Measurements from ENCODE around the gene SPATA6L. TPM values are rescaled to one million over a fixed set of nuclear protein-coding genes. Genes with fewer than 3 reads are reported as not detected.

The SPATA6L gene
- total RNA-seq, 1 experiment from 2014 or later = 7.1 TPM

DNA sequence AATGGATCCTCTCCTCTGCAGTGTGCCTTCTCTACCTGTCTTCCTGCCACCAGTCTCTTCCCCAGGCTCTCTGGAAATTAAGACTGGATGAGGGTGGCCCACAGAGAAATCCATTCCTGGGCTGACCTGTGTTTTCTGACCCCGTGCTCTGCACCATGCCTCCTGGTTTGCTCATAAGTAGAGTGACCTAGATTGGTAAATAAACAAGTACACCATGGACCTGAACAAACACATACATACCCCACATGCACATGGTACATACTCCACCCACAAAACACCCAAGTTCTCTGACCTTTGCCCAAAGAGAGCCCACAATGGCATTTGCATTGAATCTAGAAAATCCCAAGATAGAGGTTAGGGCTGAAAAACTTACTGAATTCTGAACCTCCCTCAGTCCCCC lies 81.6 kb downstream of the SPATA6L start:
- Histone ChIP-seq H3K9me3 (ENCODE audit: insufficient read depth, low read depth) (no peaks in the 10 kb centered on the region), H3K4me1 (replicated peaks; ENCODE audit: insufficient read depth) (no peaks in the 10 kb centered on the region), H3K36me3 (ENCODE audit: low read depth) (no peaks in the 10 kb centered on the region), H3K27ac (no peak overlapping the region), H3F3A (ENCODE audit: insufficient read depth, low read depth) (no peaks in the 10 kb centered on the region), H3K79me2 (ENCODE audit: low read depth) (no peaks in the 10 kb centered on the region), H4K20me1 (ENCODE audit: insufficient read depth) (no peaks in the 10 kb centered on the region), H3K9me2 (ENCODE audit: insufficient read depth) (no peaks in the 10 kb centered on the region), H3K27me3 (ENCODE audit: insufficient read depth, low read depth) (no peaks in the 10 kb centered on the region), H2AFZ (no peak overlapping the region), H3K4me3 (no peak overlapping the region), H3K4me2 (no peak overlapping the region)
- no TSS peak for BruUV-seq (replicated peaks)
- TF ChIP-seq EZH2 (IDR thresholded peaks at IDR 0.05; ENCODE audit: low read depth) (no peak), CTCF (conservative IDR thresholded peaks at IDR 0.05) (no peak)
- DNase-seq = no peak
- CTCF ChIA-PET = no interaction called here
- POLR2A ChIA-PET (ENCODE audit: unreplicated experiment) = no interaction called here
- intact Hi-C loops (cut with micrococcal nuclease; ENCODE audit: unreplicated experiment) = no loop called here

DNA sequence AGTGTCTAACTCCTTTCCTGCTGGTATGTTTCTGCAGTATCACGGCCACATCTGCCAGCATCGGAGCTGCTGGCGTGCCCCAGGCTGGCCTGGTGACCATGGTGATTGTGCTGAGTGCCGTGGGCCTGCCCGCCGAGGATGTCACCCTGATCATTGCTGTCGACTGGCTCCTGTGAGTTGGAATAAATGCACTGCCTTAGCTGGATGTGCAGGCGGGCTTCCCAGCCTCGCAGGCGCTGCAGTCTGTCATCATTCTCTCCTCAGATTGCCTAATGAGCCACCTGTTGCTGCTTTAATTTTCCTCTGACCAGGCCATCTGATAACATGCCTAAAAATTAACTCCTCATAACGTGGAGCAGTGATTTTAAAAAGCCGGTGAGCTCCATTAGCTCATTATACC lies 83.3 kb downstream of the SPATA6L start:
- Histone ChIP-seq H3K9me3 (ENCODE audit: insufficient read depth, low read depth) (no peaks in the 10 kb centered on the region), H3K27me3 (ENCODE audit: insufficient read depth, low read depth) (no peaks in the 10 kb centered on the region), H3K4me2 (no peak overlapping the region), H3K27ac (no peak overlapping the region), H3K4me3 (no peak overlapping the region), H3K36me3 (ENCODE audit: low read depth) (no peaks in the 10 kb centered on the region), H3K9me2 (ENCODE audit: insufficient read depth) (no peaks in the 10 kb centered on the region), H4K20me1 (ENCODE audit: insufficient read depth) (no peaks in the 10 kb centered on the region), H2AFZ (no peak overlapping the region), H3F3A (ENCODE audit: insufficient read depth, low read depth) (no peaks in the 10 kb centered on the region), H3K79me2 (ENCODE audit: low read depth) (no peaks in the 10 kb centered on the region), H3K4me1 (replicated peaks; ENCODE audit: insufficient read depth) (no peaks in the 10 kb centered on the region)
- BruUV-seq (replicated peaks) = no TSS peak
- intact Hi-C loops (cut with micrococcal nuclease; ENCODE audit: unreplicated experiment) = no loop called here
- ChIA-PET CTCF (no interaction called here), POLR2A (ENCODE audit: unreplicated experiment) (no interaction called here)
- DNase-seq = no peak
- TF ChIP-seq EZH2 (IDR thresholded peaks at IDR 0.05; ENCODE audit: low read depth) (no peak), CTCF (conservative IDR thresholded peaks at IDR 0.05) (no peak)

GRCh38 chr9:4581861-4582565 lies 84.3 kb downstream of the SPATA6L start:
- BruUV-seq (replicated peaks) = no TSS peak
- DNase-seq = no peak
- H3K4me3 ChIP-seq = no peak overlapping the region
- no peak overlapping the region for H3K4me2 ChIP-seq
- no peaks in the 10 kb centered on the region for H3K27me3 ChIP-seq (ENCODE audit: insufficient read depth, low read depth)
- H3K9me2 ChIP-seq (ENCODE audit: insufficient read depth) = no peaks in the 10 kb centered on the region
- no peak overlapping the region for H2AFZ ChIP-seq
- ChIA-PET POLR2A (ENCODE audit: unreplicated experiment) (no interaction called here), CTCF (no interaction called here)
- TF ChIP-seq CTCF (conservative IDR thresholded peaks at IDR 0.05) (no peak), EZH2 (IDR thresholded peaks at IDR 0.05; ENCODE audit: low read depth) (no peak)
- no peaks in the 10 kb centered on the region for H3F3A ChIP-seq (ENCODE audit: insufficient read depth, low read depth)
- H3K36me3 ChIP-seq (ENCODE audit: low read depth) = no peaks in the 10 kb centered on the region
- H4K20me1 ChIP-seq (ENCODE audit: insufficient read depth) = no peaks in the 10 kb centered on the region
- H3K9me3 ChIP-seq (ENCODE audit: insufficient read depth, low read depth) = no peaks in the 10 kb centered on the region
- no peaks in the 10 kb centered on the region for H3K4me1 ChIP-seq (replicated peaks; ENCODE audit: insufficient read depth)
- H3K79me2 ChIP-seq (ENCODE audit: low read depth) = no peaks in the 10 kb centered on the region
- intact Hi-C loops (cut with micrococcal nuclease; ENCODE audit: unreplicated experiment) = no loop called here
- H3K27ac ChIP-seq = no peak overlapping the region
